AG08395 (cell line): ENCODE results near the gene P2RY11.

ENCODE experiments used
- DNase-seq: peaks from one replicate; pipeline ENCODE4 v3.0.0; 2012; ENCODE audit warnings: mixed read lengths, low spot score

The P2RY11 gene

GRCh38 chr19:10093295-10094186 is 18.0 kb upstream of the P2RY11 start:
- DNase-seq: no peak

- DNase-seq: no peak
Observed at GRCh38 chr19:10095622-10095947, 15.9 kb upstream of the P2RY11 start.

GRCh38 chr19:10095948-10096614 is 15.4 kb upstream of the P2RY11 start:
- peak; percentile 100 for DNase-seq

GRCh38 chr19:10096615-10096963 is 14.9 kb upstream of the P2RY11 start:
- DNase-seq: no peak

GRCh38 chr19:10100163-10100785 is 11.2 kb upstream of the P2RY11 start:
- no peak for DNase-seq

GRCh38 chr19:10102787-10103236 is 8.7 kb upstream of the P2RY11 start:
- no peak for DNase-seq

GRCh38 chr19:10104130-10104513 is 7.4 kb upstream of the P2RY11 start:
- DNase-seq: no peak

GRCh38 chr19:10104665-10105508 is 6.6 kb upstream of the P2RY11 start:
- no peak for DNase-seq

GRCh38 chr19:10105509-10106099 is 5.9 kb upstream of the P2RY11 start:
- DNase-seq: no peak

GRCh38 chr19:10106100-10106936 is 5.2 kb upstream of the P2RY11 start, which contains the start of gene PPAN:
PPAN (plus strand) TSS chr19:10106362; CDS start chr19:10106395, 33 bp downstream.
- DNase-seq: peak; percentile 100

- no peak for DNase-seq
Observed at GRCh38 chr19:10107254-10107653, 4.2 kb upstream of the P2RY11 start.

GRCh38 chr19:10107817-10108367 is 3.6 kb upstream of the P2RY11 start:
- no peak for DNase-seq

- no peak for DNase-seq
Observed at GRCh38 chr19:10109528-10109927, 2.0 kb upstream of the P2RY11 start.

- no peak for DNase-seq
Observed at GRCh38 chr19:10110076-10110971, 1.2 kb upstream of the P2RY11 start.

- DNase-seq: no peak
Observed at GRCh38 chr19:10110972-10111317, 548 bp upstream of the P2RY11 start.

- no peak for DNase-seq
Observed at GRCh38 chr19:10112037-10112761, 706 bp downstream of the P2RY11 start.

GRCh38 chr19:10112895-10113591 is 1.6 kb downstream of the P2RY11 start:
- peak; percentile 41 for DNase-seq

- DNase-seq: no peak
Observed at GRCh38 chr19:10113592-10113963, 2.1 kb downstream of the P2RY11 start.
